Caco-2 (cell line): ENCODE measurements around the gene CCT7. TPM values are rescaled to one million over a fixed set of nuclear protein-coding genes. Genes with fewer than 3 reads are reported as not detected.

Experiments
- Bru-seq: library from RNA; stranded (reverse); fragments of 400-500 nt; gene quantifications from one replicate; lab custom pipeline; 2021; lab: Mats Ljungman, UMichigan
- BruChase-seq, 2 experiments: library from RNA; stranded (reverse); fragments of 400-500 nt; gene quantifications; one replicate each; lab custom pipeline; 2021; lab: Mats Ljungman, UMichigan
- BruUV-seq: library from RNA; stranded (reverse); fragments of 400-500 nt; replicated peaks from 2 replicates; lab custom pipeline; 2021; lab: Mats Ljungman, UMichigan
- CTCF ChIA-PET: fragments of 300-600 bp; sonication (Branson Sonifier 250); formaldehyde crosslinking; loops from one replicate; lab custom pipeline; 2022; ENCODE audit warnings: antibody characterized with exemption; lab: Charles Lee
- POLR2A ChIA-PET: fragments of 300-600 bp; sonication (Branson Sonifier 250); formaldehyde crosslinking; loops from one replicate; lab custom pipeline; 2022; ENCODE audit warnings: antibody characterized with exemption; lab: Charles Lee
- DNase-seq, 2 experiments: peaks; one replicate each; pipeline versions ENCODE4 v3.0.0 to v3.0.0-alpha.2; 2020 to 2022
- H3K27me3 ChIP-seq: replicated peaks from 2 replicates; pipeline ENCODE4 v1.6.0; 2011; ENCODE audit warnings: low read length; ENCODE audit not compliant: control insufficient read depth, insufficient read depth
- H3K36me3 ChIP-seq: 2 replicates; pipeline ENCODE4 v1.5.1; 2011; ENCODE audit warnings: low read length; ENCODE audit not compliant: control insufficient read depth, insufficient read depth
- H3K4me1 ChIP-seq: fragments of 250-450 bp; sonication (Bioruptor Pico); 2 replicates; pipeline ENCODE4 v1.5.1; 2020; ENCODE audit warnings: mild to moderate bottlenecking
- H3K4me3 ChIP-seq: 2 replicates; pipeline ENCODE4 v1.5.1; 2011; ENCODE audit warnings: low read depth, mild to moderate bottlenecking, control low read depth, low read length
- H3K9me3 ChIP-seq: fragments of 250-450 bp; sonication (Bioruptor Pico); 2 replicates; pipeline ENCODE4 v1.5.1; 2020; ENCODE audit warnings: mild to moderate bottlenecking, moderate library complexity
- H3K27ac Mint-ChIP-seq: one replicate; pipeline ENCODE4 v1.8.0; 2022; ENCODE audit warnings: mixed read lengths; ENCODE audit not compliant: unreplicated experiment
- H3K27me3 Mint-ChIP-seq: one replicate; pipeline ENCODE4 v1.8.0; 2022; ENCODE audit warnings: mixed read lengths; ENCODE audit not compliant: insufficient read depth, unreplicated experiment
- H3K36me3 Mint-ChIP-seq: one replicate; pipeline ENCODE4 v1.8.0; 2022; ENCODE audit warnings: mild to moderate bottlenecking, mixed read lengths; ENCODE audit not compliant: insufficient read depth, unreplicated experiment
- H3K4me1 Mint-ChIP-seq: one replicate; pipeline ENCODE4 v1.8.0; 2022; ENCODE audit warnings: low read depth, mixed read lengths; ENCODE audit not compliant: unreplicated experiment
- H3K4me3 Mint-ChIP-seq: one replicate; pipeline ENCODE4 v1.8.0; 2022; ENCODE audit warnings: mild to moderate bottlenecking, moderate library complexity, mixed read lengths; ENCODE audit not compliant: unreplicated experiment
- H3K9me3 Mint-ChIP-seq: one replicate; pipeline ENCODE4 v1.8.0; 2022; ENCODE audit warnings: mixed read lengths; ENCODE audit not compliant: unreplicated experiment
- CTCF ChIP-seq, 2 experiments: fragments of 200-600 bp in 1 of 2; IDR thresholded peaks; 1 replicate in 1 of 2; 2 replicates in 1 of 2; pipeline versions ENCODE4 v1.5.1 to v1.8.0; 2011 to 2022; ENCODE audit warnings: antibody characterized with exemption in 1 of 2, control low read depth in 1 of 2, inconsistent platforms in 1 of 2, low read depth in 1 of 2, low read length in 1 of 2, mild to moderate bottlenecking in 1 of 2, moderate library complexity in 1 of 2; ENCODE audit not compliant: insufficient read depth in 1 of 2, severe bottlenecking in 1 of 2, unreplicated experiment in 1 of 2
- intact Hi-C: fragments of 100-400 bp; cut with micrococcal nuclease; formaldehyde crosslinking; loops from one replicate; pipeline ENCODE4 v1.10.0; 2022; ENCODE audit not compliant: unreplicated experiment
- long read RNA-seq: library from polyadenylated mRNA; stranded (forward); transcript quantifications from one replicate; pipeline ENCODE4 v2.0.0, GENCODE V29; 2022
- total RNA-seq: library from RNA; stranded (reverse); gene quantifications from 2 replicates; pipeline ENCODE4 v1.2.3, GENCODE V29; 2022

CCT7 gene
- 450 and 505 TPM in 2 replicates for total RNA-seq
- percentile 95 among the genes with signal in this experiment for Bru-seq, nascent RNA
- percentile 96 among the genes with signal in this experiment for BruChase-seq, experiment 1, labeled RNA remaining after a 2-hour chase
- BruChase-seq, experiment 2, labeled RNA remaining after a 6-hour chase = percentile 98 among the genes with signal in this experiment
- long read RNA-seq, transcript CCT7-201 (12 exons, 1,916 nt) = major isoform, 1,080 of 1,168 reads
- long read RNA-seq, partial matches to known transcripts = 53 of 1,168 reads
- long read RNA-seq, other reads (novel, unspliced or antisense) = 25 of 1,168 reads

GRCh38 chr2:73233932-73234832 is at the start of gene CCT7:
CCT7 (plus strand) TSS chr2:73234308; CDS start chr2:73234379, 71 bp downstream.
- Mint-ChIP-seq H3K4me1 (peaks cover 20% of the 10 kb centered on the region), H3K27me3 (no peaks in the 10 kb centered on the region), H3K27ac (peak within 1 kb of the TSS; percentile 98), H3K9me3 (no peaks in the 10 kb centered on the region), H3K4me3 (peak within 1 kb of the TSS; percentile 91), H3K36me3 (peaks cover 60% of the 10 kb centered on the region)
- TF ChIP-seq CTCF (IDR thresholded peaks at IDR 0.05; ENCODE audit: insufficient read depth in 1 of 2, low read depth in 1 of 2, low read length in 1 of 2, severe bottlenecking in 1 of 2, unreplicated experiment in 1 of 2) = no peak
- Histone ChIP-seq H3K4me3 (peak within 1 kb of the TSS; percentile 78), H3K4me1 (peaks cover 7% of the 10 kb centered on the region; the same call in 1 of the 2 replicates), H3K36me3 (no peaks in the 10 kb centered on the region), H3K27me3 (no peaks in the 10 kb centered on the region), H3K9me3 (no peaks in the 10 kb centered on the region)
- POLR2A ChIA-PET = interaction anchor here (1.1 to 2.4 kb wide), 5 partner anchors 19 to 202 kb away, joined by 3 to 15 read pairs (median 4); partner anchors contain the start of gene EGR4
- CTCF ChIA-PET = interaction anchor here (1.1 to 3.2 kb wide), 5 partner anchors 22 to 341 kb away, joined by 3 to 22 read pairs (median 10); no protein-coding TSS in a partner anchor
- BruUV-seq = TSS peak; percentile 61
- DNase-seq = peak; percentile 90
- intact Hi-C loops = loop anchor here (1.0 kb wide), 1 partner anchor 20 kb away; the partner anchor contains the start of gene SMYD5

DNA sequence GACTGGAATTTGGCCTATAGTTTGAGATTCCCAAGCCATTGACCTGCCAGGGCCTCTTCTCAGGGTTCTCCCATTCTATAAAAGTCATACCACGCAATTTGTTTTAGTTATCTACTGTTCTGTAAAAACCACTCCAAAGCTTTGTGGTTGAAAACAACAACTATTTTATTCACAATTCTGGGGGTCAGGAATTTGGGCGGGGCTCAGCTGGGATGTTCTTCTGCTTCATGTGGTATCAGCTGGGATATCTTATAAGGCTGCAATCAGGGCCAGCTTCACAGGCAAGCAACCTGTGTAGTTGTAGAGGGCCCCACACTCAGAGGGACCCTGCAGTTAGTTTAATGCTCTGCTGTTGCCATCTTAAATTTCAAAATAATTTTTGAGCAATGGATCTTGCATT is 48.1 kb upstream of the CCT7 start:
- Mint-ChIP-seq H3K27me3 (no peaks in the 10 kb centered on the region), H3K4me3 (no peak overlapping the region), H3K36me3 (no peaks in the 10 kb centered on the region), H3K9me3 (no peaks in the 10 kb centered on the region), H3K4me1 (peaks cover 7% of the 10 kb centered on the region), H3K27ac (no peak overlapping the region)
- no peak for DNase-seq
- Histone ChIP-seq H3K4me1 (peaks cover 5% of the 10 kb centered on the region), H3K4me3 (no peak overlapping the region), H3K9me3 (no peaks in the 10 kb centered on the region), H3K36me3 (no peaks in the 10 kb centered on the region), H3K27me3 (no peaks in the 10 kb centered on the region)
- intact Hi-C loops = no loop called here
- ChIA-PET POLR2A (no interaction called here), CTCF (interaction anchor here (1.4 kb wide), 1 partner anchor 9 kb away, joined by 7 read pairs; no protein-coding TSS in a partner anchor)
- no TSS peak for BruUV-seq
- no peak for TF ChIP-seq CTCF (IDR thresholded peaks at IDR 0.05; ENCODE audit: insufficient read depth in 1 of 2, low read depth in 1 of 2, low read length in 1 of 2, severe bottlenecking in 1 of 2, unreplicated experiment in 1 of 2)

DNA sequence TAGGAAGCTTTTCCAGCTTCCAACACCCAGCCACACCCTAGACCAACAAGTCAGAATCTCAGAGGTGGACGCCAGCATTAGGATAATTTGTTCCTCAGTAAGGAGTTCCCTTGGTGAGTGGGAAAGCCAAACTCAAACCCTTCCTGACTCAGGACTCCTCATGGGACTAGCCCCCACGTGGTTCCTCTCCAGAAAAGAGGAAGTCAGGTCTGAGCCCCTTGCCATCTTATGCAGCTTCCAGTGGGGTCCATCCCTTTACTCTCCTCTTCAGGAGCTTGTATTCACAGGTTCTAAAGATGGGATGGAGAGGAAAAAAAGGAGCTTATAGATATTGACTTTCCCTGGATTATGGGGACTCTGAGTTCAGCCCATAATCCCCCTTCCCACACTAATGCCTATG is 46.6 kb upstream of the CCT7 start:
- no TSS peak for BruUV-seq
- POLR2A ChIA-PET = no interaction called here
- no peak for TF ChIP-seq CTCF (IDR thresholded peaks at IDR 0.05; ENCODE audit: insufficient read depth in 1 of 2, low read depth in 1 of 2, low read length in 1 of 2, severe bottlenecking in 1 of 2, unreplicated experiment in 1 of 2)

More for the DNA sequence above, 46.6 kb upstream of the CCT7 start:
- Mint-ChIP-seq H3K9me3 (no peaks in the 10 kb centered on the region), H3K27me3 (no peaks in the 10 kb centered on the region), H3K36me3 (no peaks in the 10 kb centered on the region), H3K4me3 (no peak overlapping the region), H3K27ac (no peak overlapping the region), H3K4me1 (peaks cover 19% of the 10 kb centered on the region)
- no peak for DNase-seq
- Histone ChIP-seq H3K27me3 (no peaks in the 10 kb centered on the region), H3K9me3 (no peaks in the 10 kb centered on the region), H3K4me1 (peaks cover 19% of the 10 kb centered on the region), H3K36me3 (no peaks in the 10 kb centered on the region), H3K4me3 (no peak overlapping the region)
- CTCF ChIA-PET = interaction anchor here (0.6 to 0.9 kb wide), 2 partner anchors 25 to 254 kb away, joined by 3 to 7 read pairs; no protein-coding TSS in a partner anchor
- intact Hi-C loops = no loop called here
